NCI-H1930 (cell line): Measurements from ENCODE around the gene ARRDC5.
"Not testable (repeated sequence)": the region's sequence is repeated elsewhere in the genome, so short reads cannot be mapped to it uniquely, and the experiment has no call there.

ENCODE experiments used
- DNase-seq, 2 experiments: peaks; one replicate each; lab custom pipeline; 2025; lab: John Stamatoyannopoulos, UW

Gene ARRDC5

GRCh38 chr19:4902796-4903195 is at the start of gene ARRDC5:
TSS of gene ARRDC5 (minus strand) at chr19:4902896. CDS start at chr19:4902825, 71 bp downstream.
- DNase-seq, result no peak

DNA sequence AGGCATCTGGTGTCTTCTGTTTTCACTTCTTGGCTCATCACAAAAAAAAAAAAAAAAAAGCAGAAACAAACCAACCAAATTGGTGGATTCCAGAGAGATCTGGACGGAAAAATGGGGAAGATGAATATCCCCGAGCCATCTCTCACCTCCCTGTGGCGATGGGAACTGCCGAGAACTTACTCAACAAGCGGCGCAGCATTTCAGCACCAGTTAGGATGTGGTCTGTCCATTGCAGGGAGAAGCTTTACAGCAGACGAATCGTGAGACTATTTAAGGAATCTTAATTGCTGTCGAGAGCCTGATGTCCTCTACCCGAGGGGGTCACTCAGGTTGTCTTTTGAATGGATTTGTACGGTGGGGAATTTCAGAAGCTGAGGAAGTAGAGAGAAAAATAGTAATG is 49.0 kb upstream of the ARRDC5 start:
- DNase-seq, result no peak

DNA sequence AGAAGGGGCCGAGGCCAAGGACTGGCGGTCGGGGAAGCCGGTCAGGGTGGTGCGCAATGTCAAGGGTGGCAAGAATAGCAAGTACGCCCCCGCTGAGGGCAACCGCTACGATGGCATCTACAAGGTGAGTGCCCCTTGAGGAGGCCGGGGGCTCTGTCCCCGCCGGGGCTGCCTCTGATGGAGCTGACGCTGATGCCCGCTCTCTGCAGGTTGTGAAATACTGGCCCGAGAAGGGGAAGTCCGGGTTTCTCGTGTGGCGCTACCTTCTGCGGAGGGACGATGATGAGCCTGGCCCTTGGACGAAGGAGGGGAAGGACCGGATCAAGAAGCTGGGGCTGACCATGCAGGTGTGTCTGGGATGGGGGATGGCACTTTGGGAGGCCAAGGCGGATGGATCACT is 48.0 kb upstream of the ARRDC5 start:
- DNase-seq, result not testable (repeated sequence)

GRCh38 chr19:4941638-4942169 is 39.0 kb upstream of the ARRDC5 start:
- not testable (repeated sequence) for DNase-seq

GRCh38 chr19:4939466-4939865 is 36.8 kb upstream of the ARRDC5 start:
- DNase-seq, result no peak

DNA sequence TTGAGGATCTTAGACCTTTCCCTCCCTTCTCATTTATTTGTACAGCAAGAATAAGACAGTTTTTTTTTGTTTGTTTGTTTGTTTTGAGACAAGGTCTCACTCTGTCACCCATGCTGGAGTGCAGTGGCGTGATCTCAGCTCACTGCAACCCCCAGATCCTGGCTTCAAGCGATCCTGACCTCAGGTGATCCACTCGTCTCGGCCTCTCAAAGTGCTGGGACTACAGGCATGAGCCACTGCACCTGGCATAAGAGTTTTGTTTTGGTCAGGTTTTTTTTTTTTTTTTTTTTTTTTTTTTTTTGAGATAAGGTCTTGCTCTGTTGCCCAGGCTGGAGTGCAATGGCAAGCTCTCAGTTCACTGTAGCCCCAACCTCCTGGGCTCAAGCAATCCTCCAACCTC is 35.8 kb upstream of the ARRDC5 start:
- DNase-seq, result not testable (repeated sequence)

GRCh38 chr19:4937060-4937459 is 34.4 kb upstream of the ARRDC5 start:
- no peak for DNase-seq

- DNase-seq, result no peak
Measured at GRCh38 chr19:4935444-4935843, 32.7 kb upstream of the ARRDC5 start.

DNA sequence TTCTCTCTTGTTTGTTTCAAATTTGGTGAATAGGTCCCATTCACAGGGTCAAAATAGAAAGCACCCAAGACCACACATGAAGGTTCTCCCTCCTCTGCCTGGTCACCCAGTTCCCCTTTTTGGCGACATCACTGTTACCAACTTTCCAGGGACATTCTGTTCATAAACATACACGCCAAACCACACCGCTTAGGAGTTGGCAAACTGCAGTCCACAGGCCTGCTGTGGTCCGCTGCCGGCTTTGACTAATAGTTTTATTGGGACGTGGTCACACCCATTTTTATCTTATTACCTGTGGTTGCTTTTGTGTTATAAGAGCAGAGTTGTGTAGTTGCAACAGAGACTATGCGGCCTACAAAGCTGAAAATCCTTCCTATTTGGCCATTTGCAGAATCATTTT is 30.8 kb upstream of the ARRDC5 start:
- DNase-seq, result no peak

DNA sequence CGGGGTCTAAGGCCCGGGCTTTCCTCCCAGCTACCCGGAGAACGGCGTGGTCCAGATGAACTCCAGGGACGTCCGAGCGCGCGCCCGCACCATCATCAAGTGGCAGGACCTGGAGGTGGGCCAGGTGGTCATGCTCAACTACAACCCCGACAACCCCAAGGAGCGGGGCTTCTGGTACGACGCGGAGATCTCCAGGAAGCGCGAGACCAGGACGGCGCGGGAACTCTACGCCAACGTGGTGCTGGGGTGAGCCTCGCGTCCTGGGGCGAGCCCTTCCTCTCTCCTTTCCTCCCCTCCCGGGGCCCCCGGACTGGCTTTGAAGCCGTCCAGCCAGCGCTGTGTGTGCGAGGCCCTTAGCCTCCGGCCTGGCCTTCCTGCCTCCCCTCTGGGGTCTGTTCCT is 30.0 kb upstream of the ARRDC5 start:
- DNase-seq, result no peak

DNA sequence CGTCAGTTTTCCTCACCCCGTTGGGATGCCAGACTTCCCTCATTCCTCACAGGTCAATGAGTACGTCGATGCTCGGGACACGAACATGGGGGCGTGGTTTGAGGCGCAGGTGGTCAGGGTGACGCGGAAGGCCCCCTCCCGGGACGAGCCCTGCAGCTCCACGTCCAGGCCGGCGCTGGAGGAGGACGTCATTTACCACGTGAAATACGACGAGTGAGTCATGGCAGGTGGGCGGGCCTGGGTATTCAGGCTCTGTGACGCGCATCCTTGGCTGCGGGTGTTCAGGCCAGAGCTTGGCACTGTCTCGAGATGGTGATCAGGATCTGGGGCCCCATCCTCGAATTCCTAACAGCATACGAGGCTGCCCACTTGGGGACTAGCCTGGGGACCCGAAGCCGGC is 28.0 kb upstream of the ARRDC5 start:
- no peak for DNase-seq

DNA sequence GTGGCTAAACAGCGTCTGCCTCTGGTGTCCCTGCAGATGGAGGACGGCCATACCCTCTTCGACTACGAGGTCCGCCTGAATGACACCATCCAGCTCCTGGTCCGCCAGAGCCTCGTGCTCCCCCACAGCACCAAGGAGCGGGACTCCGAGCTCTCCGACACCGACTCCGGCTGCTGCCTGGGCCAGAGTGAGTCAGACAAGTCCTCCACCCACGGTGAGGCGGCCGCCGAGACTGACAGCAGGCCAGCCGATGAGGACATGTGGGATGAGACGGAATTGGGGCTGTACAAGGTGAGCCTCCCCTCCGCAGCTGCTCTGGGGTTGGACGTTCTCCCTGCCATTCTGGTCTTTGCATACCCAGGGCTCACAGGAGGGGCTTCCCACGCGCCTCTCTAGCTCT is 26.5 kb upstream of the ARRDC5 start:
- DNase-seq, result no peak

DNA sequence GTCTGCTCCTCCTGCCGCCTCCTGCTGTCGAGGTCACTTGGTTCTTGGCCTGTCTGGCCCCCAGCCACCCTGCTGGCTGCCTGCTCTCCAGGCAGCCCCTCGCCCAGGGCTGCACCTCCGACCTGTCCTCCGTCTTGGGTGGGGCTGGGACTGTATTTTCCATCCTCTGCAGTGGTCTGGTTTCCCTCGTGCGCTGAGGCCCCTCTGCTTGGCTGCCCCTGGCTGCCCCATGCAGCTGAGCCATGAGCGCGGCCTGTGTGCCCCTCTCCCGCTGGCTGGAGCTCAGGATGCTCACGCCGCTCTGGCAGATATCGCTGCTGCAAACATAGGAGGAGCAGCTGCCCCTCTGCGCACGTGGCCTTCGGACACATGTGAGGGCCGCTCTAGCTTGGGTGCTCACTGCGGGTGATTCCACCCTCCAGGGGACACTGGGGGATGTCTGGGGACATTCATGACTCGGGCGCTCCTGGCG is 20.6 kb upstream of the ARRDC5 start:
- DNase-seq, result no peak

- DNase-seq, result no peak
Measured at GRCh38 chr19:4922530-4923275, 20.0 kb upstream of the ARRDC5 start.

DNA sequence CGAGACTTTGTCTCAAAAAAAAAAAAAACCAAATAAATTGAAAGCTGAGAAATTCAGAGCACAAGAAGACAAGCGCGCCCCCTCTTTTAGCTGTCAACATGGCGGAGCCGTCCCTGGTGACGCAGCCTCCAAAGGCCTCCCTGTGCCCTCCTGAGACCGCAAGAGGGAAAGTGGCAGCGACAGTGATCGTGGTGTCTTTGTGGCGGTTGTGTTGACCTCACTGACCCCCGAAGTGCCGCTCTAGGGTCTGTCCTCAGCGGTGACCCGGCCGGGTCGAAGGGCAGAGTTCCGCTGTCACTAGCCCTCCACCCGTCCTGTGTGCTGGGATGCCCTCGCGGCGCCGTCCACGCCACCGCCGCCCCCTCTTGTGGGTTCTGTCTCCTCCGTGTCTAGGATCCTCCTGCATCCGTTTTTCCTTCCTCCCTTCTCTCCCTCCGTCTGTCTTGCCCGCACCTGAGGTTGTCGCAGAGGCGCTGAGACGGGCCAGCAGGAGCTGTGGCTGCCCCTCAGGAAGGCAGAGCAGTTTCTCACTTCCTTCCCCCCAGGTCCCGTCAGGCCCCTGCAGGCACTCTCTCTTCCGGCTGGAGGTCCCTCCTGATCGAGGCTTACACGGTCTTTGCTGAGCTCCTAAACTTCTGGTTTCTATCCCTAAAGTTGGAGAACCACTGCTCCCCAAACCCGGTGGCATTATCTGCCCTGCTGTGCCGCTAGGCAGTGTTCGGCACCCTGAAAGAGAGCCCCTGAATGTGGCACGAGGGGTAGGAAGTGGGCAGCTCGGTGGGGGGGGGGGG is 13.8 kb upstream of the ARRDC5 start:
- no peak for DNase-seq

- no peak for DNase-seq
Measured at GRCh38 chr19:4914736-4915501, 12.2 kb upstream of the ARRDC5 start.

- DNase-seq, result no peak
Measured at GRCh38 chr19:4913996-4914735, 11.5 kb upstream of the ARRDC5 start.

- DNase-seq, result no peak
Measured at GRCh38 chr19:4911786-4912672, 9.3 kb upstream of the ARRDC5 start.

DNA sequence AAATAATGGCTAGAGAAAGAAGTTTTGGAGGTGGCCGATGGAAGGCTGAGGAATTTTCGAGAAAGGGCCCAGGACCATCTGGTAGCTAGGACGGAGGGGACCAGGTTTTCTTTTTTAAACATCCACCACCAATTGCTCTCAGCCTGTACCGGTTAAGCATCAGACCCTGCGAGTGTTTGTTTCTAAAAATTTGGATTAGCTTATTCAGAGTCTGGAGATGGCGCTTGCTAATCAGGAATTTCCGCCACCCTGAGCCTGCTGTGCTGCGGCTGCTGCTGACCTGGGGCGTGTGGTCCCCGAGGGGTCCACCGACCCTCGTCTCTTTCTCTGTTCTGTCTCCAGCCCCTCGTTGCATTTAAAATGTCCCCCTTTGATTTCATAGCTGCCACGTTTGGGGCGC is 8.6 kb upstream of the ARRDC5 start:
- no peak for DNase-seq

DNA sequence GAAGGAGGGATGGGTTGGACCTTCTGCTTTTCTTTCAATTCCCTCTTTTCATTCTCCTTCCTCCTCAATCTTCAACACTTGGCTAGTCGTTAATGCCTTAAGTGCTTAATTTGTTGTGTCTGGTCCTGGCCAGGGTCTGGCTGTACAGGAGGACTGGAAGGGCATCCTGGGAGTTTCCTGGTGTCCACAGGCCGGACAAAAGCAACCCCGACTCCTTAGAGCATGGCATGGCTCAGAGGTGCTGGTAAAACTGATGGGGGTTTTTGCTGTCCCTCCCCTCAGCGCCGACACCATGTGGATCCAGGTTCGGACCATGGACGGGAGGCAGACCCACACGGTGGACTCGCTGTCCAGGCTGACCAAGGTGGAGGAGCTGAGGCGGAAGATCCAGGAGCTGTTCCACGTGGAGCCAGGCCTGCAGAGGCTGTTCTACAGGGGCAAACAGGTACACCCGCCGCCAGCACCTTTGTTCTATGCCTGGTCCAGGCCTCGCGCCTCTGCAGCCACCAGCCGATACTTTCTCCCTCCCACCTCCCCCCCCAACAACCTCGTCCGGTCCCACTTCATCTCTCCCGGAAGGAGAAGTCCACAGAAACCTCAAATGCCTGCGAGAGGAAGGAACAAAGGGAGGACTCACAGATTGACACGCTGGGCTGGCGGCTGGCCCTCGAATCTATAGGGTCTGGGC is 8.0 kb upstream of the ARRDC5 start:
- no peak for DNase-seq
